Stomach smooth muscle (tissue), 2 donors: Measurements from ENCODE around the gene CASTOR1.

Source experiments
- H3K27ac ChIP-seq: one replicate; pipeline ENCODE4 v1.7.0; 2013; ENCODE audit warnings: mild to moderate bottlenecking, low read length, inconsistent platforms
- H3K27me3 ChIP-seq, 2 donors: one replicate each; pipeline ENCODE4 v1.7.0; 2013; ENCODE audit warnings: low read length in 2 of 2; ENCODE audit not compliant: insufficient read depth in 2 of 2, control insufficient read depth in 1 of 2
- H3K36me3 ChIP-seq, 2 donors: one replicate each; pipeline ENCODE4 v1.7.0; 2013; ENCODE audit warnings: low read length in 2 of 2; ENCODE audit not compliant: control insufficient read depth in 2 of 2, insufficient read depth in 2 of 2
- H3K4me1 ChIP-seq: one replicate; pipeline ENCODE4 v1.7.0; 2013; ENCODE audit warnings: low read length; ENCODE audit not compliant: control insufficient read depth, insufficient read depth
- H3K4me3 ChIP-seq, 2 donors: one replicate each; pipeline ENCODE4 v1.7.0; 2013; ENCODE audit warnings: low read length in 2 of 2
- H3K9ac ChIP-seq, 2 donors: one replicate each; pipeline ENCODE4 v1.7.0; 2013; ENCODE audit warnings: low read length in 2 of 2, mild to moderate bottlenecking in 1 of 2
- H3K9me3 ChIP-seq, 2 donors: one replicate each; pipeline ENCODE4 v1.7.0; 2013; ENCODE audit warnings: low read length in 2 of 2; ENCODE audit not compliant: control insufficient read depth in 2 of 2
- donor health status: healthy.
- donor health status: Pancreatic carcinoma.

The CASTOR1 gene

GRCh38 chr22:30261134-30261533 is 28.2 kb downstream of the CASTOR1 start:
- H3K4me3 ChIP-seq, result no peak overlapping the region
- no peaks in the 10 kb centered on the region for H3K36me3 ChIP-seq
- peaks cover 3 to 4% of the 10 kb centered on the region in 2 donors for H3K27me3 ChIP-seq
- no peaks in the 10 kb centered on the region for H3K9me3 ChIP-seq
- H3K9ac ChIP-seq, result no peak overlapping the region
- H3K4me1 ChIP-seq, result peaks cover 7% of the 10 kb centered on the region
- no peak overlapping the region for H3K27ac ChIP-seq

GRCh38 chr22:30260682-30261081 is 28.6 kb downstream of the CASTOR1 start:
- Histone ChIP-seq H3K9ac (no peak overlapping the region), H3K9me3 (no peaks in the 10 kb centered on the region), H3K4me3 (no peak overlapping the region), H3K27ac (no peak overlapping the region), H3K4me1 (peaks cover 10% of the 10 kb centered on the region), H3K36me3 (no peaks in the 10 kb centered on the region), H3K27me3 (peaks cover 3 to 4% of the 10 kb centered on the region in 2 donors)

- Histone ChIP-seq H3K4me3 (no peak overlapping the region), H3K4me1 (peaks cover 10% of the 10 kb centered on the region), H3K36me3 (no peaks in the 10 kb centered on the region), H3K27me3 (peaks cover 3 to 4% of the 10 kb centered on the region in 2 donors), H3K9me3 (no peaks in the 10 kb centered on the region), H3K27ac (no peak overlapping the region), H3K9ac (no peak overlapping the region)
Measured at GRCh38 chr22:30260276-30260675, 29.0 kb downstream of the CASTOR1 start.

- Histone ChIP-seq H3K9ac (no peak overlapping the region), H3K9me3 (no peaks in the 10 kb centered on the region), H3K27ac (no peak overlapping the region), H3K4me1 (peaks cover 14% of the 10 kb centered on the region), H3K4me3 (no peak overlapping the region), H3K36me3 (no peaks in the 10 kb centered on the region), H3K27me3 (no peaks in the 10 kb centered on the region)
Measured at GRCh38 chr22:30254314-30254713, 35.0 kb downstream of the CASTOR1 start.

- peak overlapping the region in 1 of 2 donors; percentile 13 for H3K9ac ChIP-seq
- peak overlapping the region in 1 of 2 donors; percentile 29 for H3K4me3 ChIP-seq
- H3K9me3 ChIP-seq, result no peaks in the 10 kb centered on the region
- H3K36me3 ChIP-seq, result no peaks in the 10 kb centered on the region
- peaks cover 0 to 1% of the 10 kb centered on the region in 2 donors for H3K27me3 ChIP-seq
- H3K4me1 ChIP-seq, result peaks cover 14% of the 10 kb centered on the region
- H3K27ac ChIP-seq, result no peak overlapping the region
Measured at GRCh38 chr22:30253205-30253852, 36.0 kb downstream of the CASTOR1 start.

- no peaks in the 10 kb centered on the region for H3K9me3 ChIP-seq
- H3K9ac ChIP-seq, result no peak overlapping the region
- no peak overlapping the region for H3K27ac ChIP-seq
- peaks cover 0 to 3% of the 10 kb centered on the region in 2 donors for H3K27me3 ChIP-seq
- H3K4me1 ChIP-seq, result peaks cover 14% of the 10 kb centered on the region
- H3K36me3 ChIP-seq, result no peaks in the 10 kb centered on the region
- H3K4me3 ChIP-seq, result peak overlapping the region in 1 of 2 donors; percentile 29
Measured at GRCh38 chr22:30252411-30253204, 36.7 kb downstream of the CASTOR1 start.

GRCh38 chr22:30251711-30252110 is 37.6 kb downstream of the CASTOR1 start:
- H3K4me1 ChIP-seq, result peaks cover 16% of the 10 kb centered on the region
- H3K36me3 ChIP-seq, result no peaks in the 10 kb centered on the region
- H3K27ac ChIP-seq, result no peak overlapping the region
- no peaks in the 10 kb centered on the region for H3K9me3 ChIP-seq
- no peak overlapping the region for H3K9ac ChIP-seq
- no peak overlapping the region for H3K4me3 ChIP-seq
- peaks cover 4 to 7% of the 10 kb centered on the region in 2 donors for H3K27me3 ChIP-seq

GRCh38 chr22:30250661-30251267 is 38.5 kb downstream of the CASTOR1 start:
- Histone ChIP-seq H3K9ac (no peak overlapping the region), H3K9me3 (no peaks in the 10 kb centered on the region), H3K4me1 (peaks cover 15% of the 10 kb centered on the region), H3K4me3 (no peak overlapping the region), H3K27ac (no peak overlapping the region), H3K36me3 (no peaks in the 10 kb centered on the region), H3K27me3 (peaks cover 7 to 14% of the 10 kb centered on the region in 2 donors)

- H3K9me3 ChIP-seq, result no peaks in the 10 kb centered on the region
- peaks cover 19% of the 10 kb centered on the region for H3K4me1 ChIP-seq
- H3K27ac ChIP-seq, result no peak overlapping the region
- H3K36me3 ChIP-seq, result no peaks in the 10 kb centered on the region
- H3K27me3 ChIP-seq, result peaks cover 10 to 18% of the 10 kb centered on the region in 2 donors
- H3K4me3 ChIP-seq, result no peak overlapping the region
- no peak overlapping the region for H3K9ac ChIP-seq
Measured at GRCh38 chr22:30250039-30250565, 39.2 kb downstream of the CASTOR1 start.

GRCh38 chr22:30249049-30250038 is 40.0 kb downstream of the CASTOR1 start:
- Histone ChIP-seq H3K9ac (no peak overlapping the region), H3K4me3 (peak overlapping the region in 1 of 2 donors; percentile 40), H3K4me1 (peaks cover 19% of the 10 kb centered on the region), H3K27me3 (peaks cover 11 to 26% of the 10 kb centered on the region in 2 donors), H3K9me3 (no peaks in the 10 kb centered on the region), H3K36me3 (no peaks in the 10 kb centered on the region), H3K27ac (no peak overlapping the region)
